GM19463 (cell line): ENCODE results near the gene CNOT4.

Source experiments
- ATAC-seq: cut with Tn5 transposase; IDR thresholded peaks from one replicate; pipeline ENCODE4 v1.9.1; 2021; ENCODE audit warnings: mild to moderate bottlenecking, moderate library complexity; ENCODE audit not compliant: unreplicated experiment

CNOT4 gene

GRCh38 chr7:135509839-135510591 lies at the start of gene CNOT4:
CNOT4 (minus strand) TSS chr7:135510102; CDS start chr7:135438331, 71,771 bp downstream.
- peak; percentile 95 for ATAC-seq

GRCh38 chr7:135558881-135559280 lies 49.0 kb upstream of the CNOT4 start:
- no peak for ATAC-seq

GRCh38 chr7:135558337-135558767 lies 48.5 kb upstream of the CNOT4 start:
- peak; percentile 60 for ATAC-seq

GRCh38 chr7:135557455-135558336 lies 47.8 kb upstream of the CNOT4 start, which contains the start of gene NUP205:
NUP205 (plus strand) TSS chr7:135557917; CDS start chr7:135557945, 28 bp downstream.
- peak; percentile 70 for ATAC-seq

DNA sequence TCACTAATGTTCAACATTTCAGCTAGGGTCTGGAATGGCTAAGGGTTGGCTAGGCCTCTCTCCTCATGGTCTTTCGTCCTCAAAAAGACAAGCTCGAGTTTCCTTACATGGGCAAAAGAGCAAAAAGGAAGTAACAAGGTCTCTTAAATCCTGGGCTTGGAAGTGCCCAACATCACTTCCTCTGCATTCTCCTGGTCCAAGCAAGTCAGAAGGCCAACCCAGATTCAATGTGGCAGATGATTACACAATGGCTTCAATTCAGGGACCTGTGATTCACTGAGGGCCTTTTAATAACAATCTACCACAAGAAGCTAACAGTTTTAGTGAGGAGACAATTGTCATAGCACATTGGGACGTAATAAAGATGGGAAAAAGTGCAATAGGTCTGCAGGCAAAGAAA lies 43.4 kb upstream of the CNOT4 start:
- no peak for ATAC-seq

DNA sequence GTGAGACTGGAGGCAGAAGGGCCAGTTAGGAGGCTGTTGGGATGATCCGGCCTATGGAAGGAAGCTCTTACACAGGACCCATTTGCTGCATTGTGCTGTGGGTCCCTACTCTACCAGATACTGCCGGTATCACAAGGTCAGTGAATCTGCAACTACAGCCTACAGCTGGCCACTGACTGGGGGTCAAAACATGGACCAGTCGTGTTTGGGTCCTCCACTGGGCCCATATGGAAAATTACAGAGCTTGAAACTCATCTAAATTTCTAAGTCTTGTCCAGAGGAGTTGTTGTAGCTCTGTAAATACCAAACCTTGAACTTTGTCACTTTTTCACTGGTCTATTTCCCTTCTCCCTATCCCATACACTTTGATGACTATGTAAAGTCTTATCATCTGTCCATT lies 42.2 kb upstream of the CNOT4 start:
- ATAC-seq: no peak

DNA sequence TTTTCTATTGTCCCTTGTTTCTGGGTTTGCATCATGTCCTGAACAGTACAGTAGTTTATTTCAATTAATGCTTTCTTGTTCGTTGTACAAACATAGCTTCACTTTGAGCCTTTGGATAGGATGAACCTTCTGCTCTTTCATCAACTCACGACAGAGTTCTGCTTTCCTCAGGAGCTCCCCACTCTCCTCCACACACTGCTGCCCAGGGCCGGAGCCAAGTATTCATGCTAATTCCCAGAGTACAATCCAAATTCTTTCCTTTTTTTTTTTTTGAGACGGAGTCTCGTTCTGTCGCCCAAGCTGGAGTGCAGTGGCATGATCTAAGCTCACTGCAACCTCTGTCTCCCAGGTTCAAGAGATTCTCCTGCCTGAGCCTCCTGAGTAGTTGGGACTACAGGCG lies 40.3 kb upstream of the CNOT4 start:
- no peak for ATAC-seq

- ATAC-seq: no peak
These were observed 31.1 kb upstream of the CNOT4 start for GRCh38 chr7:135541029-135541428.

GRCh38 chr7:135539629-135540028 lies 29.7 kb upstream of the CNOT4 start:
- ATAC-seq: no peak

DNA sequence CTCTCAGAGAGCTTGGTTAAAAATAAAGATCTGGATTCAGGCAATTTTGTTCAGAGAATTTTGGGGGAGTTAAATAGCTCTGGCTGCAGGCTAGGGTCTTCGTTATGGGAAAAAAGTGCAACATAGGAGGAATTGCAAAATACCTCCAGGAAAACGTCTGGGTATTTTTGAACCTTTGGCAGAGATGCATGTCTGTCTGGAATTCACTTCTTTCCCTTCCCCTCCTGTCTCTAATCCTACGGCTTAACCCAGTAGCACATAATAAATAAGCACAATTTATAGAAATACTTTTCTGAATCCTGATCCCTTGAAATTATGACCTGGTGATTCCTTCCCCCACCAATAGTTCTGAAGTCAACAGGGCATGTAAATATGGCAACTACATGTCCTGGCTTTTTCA lies 28.5 kb upstream of the CNOT4 start:
- no peak for ATAC-seq

- no peak for ATAC-seq
These were observed 28.0 kb upstream of the CNOT4 start for GRCh38 chr7:135537905-135538304.

- no peak for ATAC-seq
These were observed 27.6 kb upstream of the CNOT4 start for GRCh38 chr7:135537453-135537852.

GRCh38 chr7:135536150-135536549 lies 26.2 kb upstream of the CNOT4 start:
- no peak for ATAC-seq

- ATAC-seq: no peak
These were observed 17.1 kb upstream of the CNOT4 start for GRCh38 chr7:135527025-135527424.

GRCh38 chr7:135525426-135525825 lies 15.5 kb upstream of the CNOT4 start:
- ATAC-seq: no peak

DNA sequence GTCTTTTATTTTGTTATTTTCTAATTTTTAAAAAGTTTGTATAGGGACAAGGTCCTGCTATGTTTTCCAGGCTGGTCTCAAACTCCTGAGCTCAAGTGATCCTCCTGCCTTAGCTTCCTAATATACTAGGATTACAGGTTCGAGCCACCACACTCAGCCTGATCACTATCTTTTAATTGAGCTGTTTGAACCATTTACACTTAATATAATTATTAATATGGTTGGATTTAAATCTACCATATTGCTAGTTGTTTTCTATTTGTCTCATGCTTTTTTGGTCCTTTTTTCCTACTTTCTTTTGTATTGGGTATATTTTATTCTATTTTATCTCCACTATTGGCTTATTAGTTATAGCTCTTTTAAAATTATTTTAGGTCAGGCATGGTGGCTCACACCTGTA lies 13.2 kb upstream of the CNOT4 start:
- ATAC-seq: no peak

DNA sequence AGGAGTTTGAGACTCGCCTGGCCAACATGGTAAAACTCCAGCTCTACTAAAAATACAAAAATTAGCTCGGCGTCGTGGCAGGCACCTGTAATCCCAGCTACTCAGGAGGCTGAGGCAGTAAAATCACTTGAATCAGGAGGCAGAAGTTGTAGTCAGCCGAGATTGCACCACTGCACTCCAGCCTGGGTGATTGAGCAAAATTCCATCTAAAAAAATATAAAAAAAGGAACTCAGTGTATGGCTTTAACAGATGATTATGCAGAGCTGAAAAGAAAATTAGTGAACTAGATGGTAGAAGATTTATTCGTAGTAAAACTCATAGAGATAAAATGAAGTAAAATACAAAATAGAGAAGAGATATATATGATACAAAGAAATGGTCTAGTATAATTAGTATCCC lies 12.6 kb upstream of the CNOT4 start:
- no peak for ATAC-seq

DNA sequence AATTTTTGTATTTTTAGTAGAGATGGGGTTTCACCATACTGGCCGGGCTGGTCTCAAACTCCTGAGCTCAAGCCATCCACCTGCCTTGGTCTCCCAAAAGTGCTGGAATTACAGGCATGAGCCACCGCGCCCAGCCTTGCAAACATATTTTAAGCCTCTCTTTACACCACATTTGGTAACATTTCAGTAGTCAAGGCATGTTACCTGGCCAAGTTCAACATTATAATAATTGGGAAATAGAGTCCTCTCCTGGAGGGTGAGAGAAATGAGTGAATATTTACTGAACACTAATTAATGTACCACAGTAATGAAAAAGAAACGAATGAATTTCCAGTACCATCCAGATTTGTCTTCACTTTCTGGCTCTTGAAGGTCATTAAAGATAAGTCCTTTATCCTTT lies 10.0 kb upstream of the CNOT4 start:
- ATAC-seq: no peak

- no peak for ATAC-seq
These were observed 9.4 kb upstream of the CNOT4 start for GRCh38 chr7:135519233-135519688.

- ATAC-seq: no peak
These were observed 8.8 kb upstream of the CNOT4 start for GRCh38 chr7:135518748-135519147.

GRCh38 chr7:135517060-135517459 lies 7.2 kb upstream of the CNOT4 start:
- no peak for ATAC-seq

GRCh38 chr7:135514856-135515255 lies 5.0 kb upstream of the CNOT4 start:
- no peak for ATAC-seq
